CD14-positive monocyte (primary cell): ENCODE measurements around the gene LDB1. TPM values are rescaled to one million over a fixed set of nuclear protein-coding genes. Genes with fewer than 3 reads are reported as not detected.

Experiments
- DNase-seq, 3 donors: peaks; one replicate each; pipeline ENCODE4 v3.0.0-alpha.2; 2011 to 2022
- H2AFZ ChIP-seq: 2 replicates; pipeline ENCODE4 v1.6.0; 2012; ENCODE audit warnings: mild to moderate bottlenecking, low read depth, low read length, inconsistent platforms; ENCODE audit not compliant: insufficient read depth, poor library complexity, severe bottlenecking
- H3K27ac ChIP-seq, 2 donors: 1 replicate in 1 of 2; 2 replicates in 1 of 2; pipeline ENCODE4 v1.5.1; 2012 to 2013; ENCODE audit warnings: low read length in 2 of 2, control low read depth in 1 of 2, inconsistent platforms in 1 of 2, low read depth in 1 of 2, mild to moderate bottlenecking in 1 of 2
- H3K27me3 ChIP-seq, 2 donors: one replicate each; pipeline versions ENCODE4 v1.6.0 to v1.6.1; 2011 to 2013; ENCODE audit warnings: low read length in 2 of 2; ENCODE audit not compliant: control insufficient read depth in 2 of 2, insufficient read depth in 2 of 2
- H3K36me3 ChIP-seq, 2 donors: replicated peaks in 1 of 2; 1 replicate in 1 of 2; 2 replicates in 1 of 2; pipeline versions ENCODE4 v1.5.1 to v1.6.1; 2012 to 2013; ENCODE audit warnings: low read length in 2 of 2, control low read depth in 1 of 2, inconsistent platforms in 1 of 2, mild to moderate bottlenecking in 1 of 2; ENCODE audit not compliant: insufficient read depth in 2 of 2, control insufficient read depth in 1 of 2
- H3K4me1 ChIP-seq, 2 donors: 1 replicate in 1 of 2; 2 replicates in 1 of 2; pipeline versions ENCODE4 v1.5.1 to v1.6.1; 2012 to 2013; ENCODE audit warnings: low read length in 2 of 2, control low read depth in 1 of 2, inconsistent platforms in 1 of 2, mild to moderate bottlenecking in 1 of 2, moderate library complexity in 1 of 2; ENCODE audit not compliant: insufficient read depth in 2 of 2, control insufficient read depth in 1 of 2
- H3K4me2 ChIP-seq: replicated peaks from 2 replicates; pipeline ENCODE3; 2012; ENCODE audit warnings: low read length, moderate library complexity, mild to moderate bottlenecking; ENCODE audit not compliant: poor library complexity, severe bottlenecking; ENCODE audit errors: extremely low read depth
- H3K4me3 ChIP-seq, 3 experiments: fragments of 200-600 bp in 1 of 3; sonication (generic) in 1 of 3; replicated peaks in 1 of 3; 1 replicate in 2 of 3; 2 replicates in 1 of 3; pipeline ENCODE4 v1.5.1; 2011 to 2013; ENCODE audit warnings: low read length in 3 of 3, mild to moderate bottlenecking in 3 of 3, control low read depth in 2 of 3, low read depth in 2 of 3, inconsistent platforms in 1 of 3, moderate library complexity in 1 of 3
- H3K79me2 ChIP-seq: 2 replicates; pipeline ENCODE4 v1.6.0; 2012; ENCODE audit warnings: mild to moderate bottlenecking, control low read depth, inconsistent platforms, low read length, moderate library complexity; ENCODE audit not compliant: insufficient read depth
- H3K9ac ChIP-seq: 2 replicates; pipeline ENCODE4 v1.6.0; 2017; ENCODE audit warnings: low read length, mild to moderate bottlenecking; ENCODE audit not compliant: insufficient read depth, poor library complexity, severe bottlenecking
- H3K9me3 ChIP-seq, 2 donors: replicated peaks in 1 of 2; 1 replicate in 1 of 2; 2 replicates in 1 of 2; pipeline versions ENCODE4 v1.5.1 to v1.6.1; 2012 to 2013; ENCODE audit warnings: low read length in 2 of 2, control low read depth in 1 of 2; ENCODE audit not compliant: control insufficient read depth in 1 of 2, insufficient read depth in 1 of 2
- H4K20me1 ChIP-seq: 2 replicates; pipeline ENCODE4 v1.6.0; 2012; ENCODE audit warnings: mild to moderate bottlenecking, low read length, control low read depth, moderate library complexity; ENCODE audit not compliant: insufficient read depth
- H3K27ac Mint-ChIP-seq, 7 donors: one replicate each; pipeline ENCODE4 v1.8.0; 2020; ENCODE audit warnings: mild to moderate bottlenecking in 7 of 7, mixed read lengths in 7 of 7, moderate library complexity in 6 of 7, inconsistent platforms in 2 of 7
- H3K27me3 Mint-ChIP-seq, 3 donors: one replicate each; pipeline ENCODE4 v1.8.0; 2021 to 2022; ENCODE audit warnings: low read depth in 3 of 3, mild to moderate bottlenecking in 3 of 3, mixed read lengths in 3 of 3, moderate library complexity in 3 of 3, inconsistent platforms in 1 of 3
- H3K36me3 Mint-ChIP-seq, 2 donors: one replicate each; pipeline ENCODE4 v1.8.0; 2020; ENCODE audit warnings: mixed read lengths in 2 of 2, inconsistent platforms in 1 of 2, mild to moderate bottlenecking in 1 of 2
- H3K4me1 Mint-ChIP-seq: one replicate; pipeline ENCODE4 v1.8.0; 2020; ENCODE audit warnings: mild to moderate bottlenecking, mixed read lengths
- H3K4me3 Mint-ChIP-seq, 2 donors: one replicate each; pipeline ENCODE4 v1.8.0; 2020; ENCODE audit warnings: mild to moderate bottlenecking in 2 of 2, mixed read lengths in 2 of 2, moderate library complexity in 1 of 2
- H3K9me3 Mint-ChIP-seq, 7 donors: one replicate each; pipeline ENCODE4 v1.8.0; 2020 to 2022; ENCODE audit warnings: mixed read lengths in 7 of 7, mild to moderate bottlenecking in 6 of 7, moderate library complexity in 6 of 7, inconsistent platforms in 2 of 7
- CTCF ChIP-seq: fragments of 200-600 bp; IDR thresholded peaks from one replicate; pipeline ENCODE4 v1.8.0; 2022; ENCODE audit warnings: antibody characterized with exemption, mild to moderate bottlenecking
- WGBS: methylation state at CpG from one replicate; pipeline ENCODE4 v1.1.5; 2013; ENCODE audit warnings: missing lambda C conversion rate; ENCODE audit not compliant: insufficient coverage; 5-methylcytosine and 5-hydroxymethylcytosine counted together
- intact Hi-C, 2 donors: fragments of 100-400 bp; cut with micrococcal nuclease; formaldehyde crosslinking; loops; one replicate each; pipeline versions ENCODE4 v1.15.0 to v1.15.1; 2023
- polyA plus RNA-seq, 3 donors: library from polyadenylated mRNA; depleted of rRNA in 1 of 3; unstranded in 2 of 3; stranded (reverse) in 1 of 3; fragments of 300-500 nt in 2 of 3; fragments of >200 nt in 1 of 3; fragmentation: Illumina TruSeq in 2 of 3; gene quantifications; 1 replicate in 2 of 3; 2 replicates in 1 of 3; pipeline ENCODE4 v1.2.3, GENCODE V29; 2012 to 2021

The LDB1 gene
- polyA plus RNA-seq, 3 donors = 8.7 to 103 (median 21.9) TPM

GRCh38 chr10:102067091-102067916 is 52.9 kb downstream of the LDB1 start:
- H3K36me3 ChIP-seq = peaks cover 0 to 13% of the 10 kb centered on the region in 2 donors
- intact Hi-C loops = loop anchor here in 1 of 2 donors (5.0 kb wide), 2 partner anchors 225 to 285 kb away; partner anchors contain the start of genes KCNIP2 and NPM3
- H3K4me2 ChIP-seq = peak overlapping the region; percentile 98
- no peak overlapping the region for H2AFZ ChIP-seq
- Mint-ChIP-seq H3K27me3 (peaks cover under 1 to 1% (median 1%) of the 10 kb centered on the region in 3 donors), H3K4me3 (peak overlapping the region; percentile 26 to 81), H3K27ac (peak overlapping the region in 4 of 7 donors; percentile 42 to 79 (median 65)), H3K4me1 (peaks cover 57% of the 10 kb centered on the region), H3K36me3 (peaks cover 2 to 12% of the 10 kb centered on the region in 2 donors), H3K9me3 (no peaks in the 10 kb centered on the region)
- no peak for TF ChIP-seq CTCF
- H3K4me3 ChIP-seq = peak overlapping the region in 1 of 3 experiments; percentile 92
- no peaks in the 10 kb centered on the region for H3K27me3 ChIP-seq
- no peaks in the 10 kb centered on the region for H3K9me3 ChIP-seq
- H3K4me1 ChIP-seq = peaks cover 50% of the 10 kb centered on the region in 2 donors
- no peak for DNase-seq
- H3K79me2 ChIP-seq = peaks cover 49% of the 10 kb centered on the region
- 98% methylated on average over 18 of the region's 18 CpGs for WGBS
- peak overlapping the region; percentile 96 for H3K9ac ChIP-seq
- peaks cover 44% of the 10 kb centered on the region for H4K20me1 ChIP-seq
- H3K27ac ChIP-seq = peak overlapping the region; percentile 30 to 87

GRCh38 chr10:102066399-102067088 is 53.6 kb downstream of the LDB1 start:
- Mint-ChIP-seq H3K27me3 (peaks cover 1 to 2% (median 1%) of the 10 kb centered on the region in 3 donors), H3K4me3 (peak overlapping the region; percentile 81 to 94), H3K36me3 (peaks cover 2 to 8% of the 10 kb centered on the region in 2 donors), H3K4me1 (peaks cover 54% of the 10 kb centered on the region), H3K9me3 (no peaks in the 10 kb centered on the region), H3K27ac (peak overlapping the region in 6 of 7 donors; percentile 35 to 91 (median 82))
- 87% methylated on average over 10 of the region's 16 CpGs for WGBS
- Histone ChIP-seq H3K9ac (peak overlapping the region; percentile 96), H3K4me2 (peak overlapping the region; percentile 98), H3K36me3 (peaks cover 0 to 13% of the 10 kb centered on the region in 2 donors), H4K20me1 (peaks cover 44% of the 10 kb centered on the region), H3K27ac (peak overlapping the region; percentile 49 to 87), H3K27me3 (no peaks in the 10 kb centered on the region), H2AFZ (no peak overlapping the region), H3K79me2 (peaks cover 49% of the 10 kb centered on the region), H3K4me3 (peak overlapping the region; percentile 64 to 92 (median 80)), H3K9me3 (no peaks in the 10 kb centered on the region), H3K4me1 (peaks cover 50% of the 10 kb centered on the region in 2 donors)
- DNase-seq = no peak
- intact Hi-C loops = loop anchor here in 1 of 2 donors (5.0 kb wide), 2 partner anchors 224 to 284 kb away; partner anchors contain the start of genes KCNIP2 and NPM3
- no peak for TF ChIP-seq CTCF
